Central memory CD4-positive, alpha-beta T cell (primary cell): Measurements from ENCODE around the gene ASTL.
"Not testable (repeated sequence)": the region's sequence is repeated elsewhere in the genome, so short reads cannot be mapped to it uniquely, and the experiment has no call there.

Experiments used
- DNase-seq: peaks from one replicate; pipeline ENCODE4 v3.0.0; 2022
- total RNA-seq, 3 experiments: gene quantifications; one replicate each; lab custom pipeline; 2026; lab: John Stamatoyannopoulos, UW

The ASTL gene
- 0.82 to 32.2 (median 1.7) reads per million in 3 experiments for total RNA-seq

GRCh38 chr2:96138179-96139145 lies at the start of gene ASTL:
TSS of gene ASTL (minus strand) at chr2:96138502. CDS start at chr2:96138436, 66 bp downstream.
- DNase-seq: peak; percentile 63

GRCh38 chr2:96186562-96186961 lies 48.3 kb upstream of the ASTL start:
- no peak for DNase-seq

- DNase-seq: no peak
These were observed 47.2 kb upstream of the ASTL start for GRCh38 chr2:96185516-96185915.

- DNase-seq: no peak
These were observed 46.7 kb upstream of the ASTL start for GRCh38 chr2:96184989-96185388.

GRCh38 chr2:96184188-96184587 lies 45.9 kb upstream of the ASTL start:
- DNase-seq: no peak

- DNase-seq: no peak
These were observed 43.2 kb upstream of the ASTL start for GRCh38 chr2:96181529-96181928.

GRCh38 chr2:96180521-96180920 lies 42.2 kb upstream of the ASTL start:
- DNase-seq: no peak

GRCh38 chr2:96180002-96180401 lies 41.7 kb upstream of the ASTL start:
- no peak for DNase-seq

- no peak for DNase-seq
These were observed 38.4 kb upstream of the ASTL start for GRCh38 chr2:96176661-96177060.

GRCh38 chr2:96175951-96176350 lies 37.6 kb upstream of the ASTL start:
- DNase-seq: no peak

- peak; percentile 77 for DNase-seq
These were observed 36.2 kb upstream of the ASTL start for GRCh38 chr2:96174251-96175144.

GRCh38 chr2:96171831-96172230 lies 33.5 kb upstream of the ASTL start:
- no peak for DNase-seq

- DNase-seq: no peak
These were observed 32.3 kb upstream of the ASTL start for GRCh38 chr2:96170626-96171025.

- no peak for DNase-seq
These were observed 31.7 kb upstream of the ASTL start for GRCh38 chr2:96169868-96170507.

- DNase-seq: no peak
These were observed 29.2 kb upstream of the ASTL start for GRCh38 chr2:96167407-96168013.

GRCh38 chr2:96164459-96165184 lies 26.3 kb upstream of the ASTL start:
- peak; percentile 62 for DNase-seq

GRCh38 chr2:96163768-96164429 lies 25.6 kb upstream of the ASTL start:
- DNase-seq: peak; percentile 37

- DNase-seq: no peak
These were observed 25.1 kb upstream of the ASTL start for GRCh38 chr2:96163415-96163767.

- no peak for DNase-seq
These were observed 23.6 kb upstream of the ASTL start for GRCh38 chr2:96161898-96162297.

GRCh38 chr2:96160366-96160765 lies 22.1 kb upstream of the ASTL start:
- not testable (repeated sequence) for DNase-seq
